MG63 (cell line): ENCODE data around the gene FOXP1. TPM values are rescaled to one million over a fixed set of nuclear protein-coding genes. Genes with fewer than 3 reads are reported as not detected.
"Not testable (repeated sequence)": the region's sequence is repeated elsewhere in the genome, so short reads cannot be mapped to it uniquely, and the experiment has no call there.

Experiments used
- DNase-seq: peaks from one replicate; pipeline ENCODE4 v3.0.0-alpha.2; 2020
- H3K27me3 ChIP-seq: fragments of 250-450 bp; sonication (Bioruptor Pico); 2 replicates; pipeline ENCODE4 v1.5.1; 2020; ENCODE audit warnings: mild to moderate bottlenecking, moderate library complexity
- H3K36me3 ChIP-seq: fragments of 250-450 bp; sonication (Bioruptor Pico); 2 replicates; pipeline ENCODE4 v1.5.1; 2020; ENCODE audit warnings: mild to moderate bottlenecking, moderate library complexity
- H3K4me3 ChIP-seq: fragments of 250-450 bp; sonication (Bioruptor Pico); 2 replicates; pipeline ENCODE4 v1.5.1; 2020; ENCODE audit warnings: mild to moderate bottlenecking, moderate library complexity
- H3K9me3 ChIP-seq: fragments of 250-450 bp; sonication (Bioruptor Pico); 2 replicates; pipeline ENCODE4 v1.5.1; 2020; ENCODE audit warnings: mild to moderate bottlenecking, moderate library complexity
- total RNA-seq: library from RNA; depleted of rRNA; stranded (reverse); fragments of >200 nt; shearing (Covaris generic); gene quantifications from 2 replicates; pipeline ENCODE4 v1.2.3, GENCODE V29; 2014; ENCODE audit warnings: low replicate concordance

FOXP1 gene
- total RNA-seq, 1 experiment from 2014 or later: 15.0 TPM

- Histone ChIP-seq H3K36me3 (peaks cover 14% of the 10 kb centered on the region), H3K27me3 (no peaks in the 10 kb centered on the region), H3K4me3 (no peak overlapping the region), H3K9me3 (no peaks in the 10 kb centered on the region)
- DNase-seq: no peak
These were observed 602.8 kb downstream of the FOXP1 start for GRCh38 chr3:70980646-70981170.

- Histone ChIP-seq H3K27me3 (no peaks in the 10 kb centered on the region), H3K9me3 (no peaks in the 10 kb centered on the region), H3K4me3 (no peak overlapping the region), H3K36me3 (peaks cover 10% of the 10 kb centered on the region)
- DNase-seq: no peak
These were observed 603.4 kb downstream of the FOXP1 start for GRCh38 chr3:70979983-70980645.

- Histone ChIP-seq H3K4me3 (no peak overlapping the region), H3K27me3 (no peaks in the 10 kb centered on the region), H3K36me3 (peaks cover 16% of the 10 kb centered on the region), H3K9me3 (no peaks in the 10 kb centered on the region)
- no peak for DNase-seq
These were observed 605.8 kb downstream of the FOXP1 start for GRCh38 chr3:70977712-70978111.

GRCh38 chr3:70975981-70976380 is 607.5 kb downstream of the FOXP1 start:
- not testable (repeated sequence) for H3K27me3 ChIP-seq, DNase-seq, H3K9me3 ChIP-seq, H3K4me3 ChIP-seq
- H3K36me3 ChIP-seq: peaks cover 21% of the 10 kb centered on the region

GRCh38 chr3:70974747-70975146 is 608.8 kb downstream of the FOXP1 start:
- H3K36me3 ChIP-seq: peaks cover 21% of the 10 kb centered on the region
- H3K4me3 ChIP-seq: no peak overlapping the region
- no peak for DNase-seq
- H3K27me3 ChIP-seq: no peaks in the 10 kb centered on the region
- no peaks in the 10 kb centered on the region for H3K9me3 ChIP-seq

- Histone ChIP-seq H3K9me3 (no peaks in the 10 kb centered on the region), H3K4me3 (no peak overlapping the region), H3K27me3 (no peaks in the 10 kb centered on the region), H3K36me3 (peaks cover 24% of the 10 kb centered on the region)
- no peak for DNase-seq
These were observed 610.0 kb downstream of the FOXP1 start for GRCh38 chr3:70973558-70973957.

GRCh38 chr3:70972855-70973254 is 610.7 kb downstream of the FOXP1 start:
- H3K36me3 ChIP-seq: peaks cover 25% of the 10 kb centered on the region
- H3K27me3 ChIP-seq: no peaks in the 10 kb centered on the region
- H3K9me3 ChIP-seq: no peaks in the 10 kb centered on the region
- DNase-seq: no peak
- H3K4me3 ChIP-seq: no peak overlapping the region

GRCh38 chr3:70970952-70971351 is 612.6 kb downstream of the FOXP1 start:
- DNase-seq: no peak
- Histone ChIP-seq H3K36me3 (peaks cover 21% of the 10 kb centered on the region), H3K4me3 (no peak overlapping the region), H3K27me3 (no peaks in the 10 kb centered on the region), H3K9me3 (no peaks in the 10 kb centered on the region)

GRCh38 chr3:70970171-70970570 is 613.4 kb downstream of the FOXP1 start:
- Histone ChIP-seq H3K27me3 (no peaks in the 10 kb centered on the region), H3K36me3 (peaks cover 26% of the 10 kb centered on the region), H3K9me3 (no peaks in the 10 kb centered on the region), H3K4me3 (no peak overlapping the region)
- DNase-seq: no peak

- Histone ChIP-seq H3K36me3 (peaks cover 14% of the 10 kb centered on the region), H3K4me3 (no peak overlapping the region), H3K27me3 (no peaks in the 10 kb centered on the region), H3K9me3 (no peaks in the 10 kb centered on the region)
- no peak for DNase-seq
These were observed 619.9 kb downstream of the FOXP1 start for GRCh38 chr3:70963431-70964275.

- H3K9me3 ChIP-seq: no peaks in the 10 kb centered on the region
- no peaks in the 10 kb centered on the region for H3K27me3 ChIP-seq
- DNase-seq: no peak
- H3K36me3 ChIP-seq: peaks cover 3% of the 10 kb centered on the region
- H3K4me3 ChIP-seq: no peak overlapping the region
These were observed 623.8 kb downstream of the FOXP1 start for GRCh38 chr3:70959506-70960291.

- Histone ChIP-seq H3K36me3 (no peaks in the 10 kb centered on the region), H3K9me3 (no peaks in the 10 kb centered on the region), H3K27me3 (no peaks in the 10 kb centered on the region), H3K4me3 (no peak overlapping the region)
- DNase-seq: no peak
These were observed 631.3 kb downstream of the FOXP1 start for GRCh38 chr3:70952033-70952747.

GRCh38 chr3:70951316-70951715 is 632.2 kb downstream of the FOXP1 start:
- H3K36me3 ChIP-seq: no peaks in the 10 kb centered on the region
- H3K9me3 ChIP-seq: no peaks in the 10 kb centered on the region
- no peak for DNase-seq
- no peak overlapping the region for H3K4me3 ChIP-seq
- no peaks in the 10 kb centered on the region for H3K27me3 ChIP-seq

GRCh38 chr3:70947579-70947978 is 635.9 kb downstream of the FOXP1 start:
- Histone ChIP-seq H3K27me3 (no peaks in the 10 kb centered on the region), H3K36me3 (no peaks in the 10 kb centered on the region), H3K9me3 (no peaks in the 10 kb centered on the region), H3K4me3 (no peak overlapping the region)
- peak; percentile 4 for DNase-seq

- no peaks in the 10 kb centered on the region for H3K36me3 ChIP-seq
- DNase-seq: no peak
- no peaks in the 10 kb centered on the region for H3K27me3 ChIP-seq
- H3K4me3 ChIP-seq: no peak overlapping the region
- no peaks in the 10 kb centered on the region for H3K9me3 ChIP-seq
These were observed 639.6 kb downstream of the FOXP1 start for GRCh38 chr3:70943886-70944285.

- Histone ChIP-seq H3K4me3 (no peak overlapping the region), H3K27me3 (no peaks in the 10 kb centered on the region), H3K36me3 (no peaks in the 10 kb centered on the region), H3K9me3 (no peaks in the 10 kb centered on the region)
- no peak for DNase-seq
These were observed 650.3 kb downstream of the FOXP1 start for GRCh38 chr3:70933105-70933810.
